BJ (cell line): ENCODE measurements around the gene RPL10A. TPM values are rescaled to one million over a fixed set of nuclear protein-coding genes. Genes with fewer than 3 reads are reported as not detected.

Experiments
- CTCF ChIA-PET: fragments of 350-600 bp; formaldehyde crosslinking; extraction: SDS; loops from one replicate; lab custom pipeline; 2021; ENCODE audit warnings: antibody characterized with exemption, inconsistent platforms; lab: Yijun Ruan, JAX
- POLR2A ChIA-PET: fragments of 300-600 bp; sonication (Branson Sonifier 250); formaldehyde crosslinking; extraction: SDS; loops from one replicate; lab custom pipeline; 2021; ENCODE audit warnings: antibody characterized with exemption; lab: Charles Lee
- DNase-seq: peaks from one replicate; pipeline ENCODE4 v3.0.0-alpha.2; 2011; ENCODE audit warnings: low read depth
- H3K27me3 ChIP-seq: 2 replicates; pipeline ENCODE4 v1.6.0; 2011; ENCODE audit warnings: low read length; ENCODE audit not compliant: control insufficient read depth, insufficient read depth
- H3K36me3 ChIP-seq: 2 replicates; pipeline ENCODE4 v1.5.1; 2011; ENCODE audit warnings: low read length; ENCODE audit not compliant: control insufficient read depth, insufficient read depth
- H3K4me3 ChIP-seq: 2 replicates; pipeline ENCODE4 v1.5.1; 2011; ENCODE audit warnings: low read depth, mild to moderate bottlenecking, control low read depth, low read length
- CTCF ChIP-seq: IDR thresholded peaks from 2 replicates; pipeline ENCODE4 v1.5.1; 2011; ENCODE audit warnings: low read depth, mild to moderate bottlenecking, control low read depth, inconsistent platforms, low read length, moderate library complexity; ENCODE audit not compliant: insufficient read depth
- polyA plus RNA-seq: library from polyadenylated mRNA; depleted of rRNA; stranded (reverse); fragments of >200 nt; gene quantifications from 2 replicates; pipeline ENCODE4 v1.2.3, GENCODE V29; 2011

RPL10A gene
- polyA plus RNA-seq, 1 experiment: 2,524 TPM

DNA sequence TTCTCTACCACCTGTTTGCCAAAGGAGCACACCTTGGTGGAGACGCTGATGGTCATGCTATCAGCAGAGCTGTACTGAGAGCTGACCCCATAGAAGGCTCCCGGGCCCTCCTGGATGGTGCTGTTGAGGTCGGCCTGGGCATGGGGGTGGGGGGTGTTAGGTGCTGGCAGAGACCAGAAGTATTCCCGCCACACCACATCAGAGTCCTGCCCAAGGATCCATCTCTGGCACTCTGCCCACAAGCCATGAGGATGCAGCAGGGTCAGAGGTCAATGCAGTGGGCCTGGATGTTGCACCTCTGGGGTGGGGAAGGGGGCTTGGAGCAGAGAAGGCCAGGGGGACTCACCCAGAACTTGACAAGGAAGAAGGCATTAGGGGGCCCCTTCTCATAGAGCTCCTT lies 7.4 kb downstream of the RPL10A start:
- POLR2A ChIA-PET: no interaction called here
- no peak for DNase-seq
- no peaks in the 10 kb centered on the region for H3K27me3 ChIP-seq
- CTCF ChIA-PET: no interaction called here
- TF ChIP-seq CTCF: no peak
- H3K36me3 ChIP-seq: peaks cover 35% of the 10 kb centered on the region
- H3K4me3 ChIP-seq: no peak overlapping the region

GRCh38 chr6:35476004-35476403 lies 7.8 kb downstream of the RPL10A start:
- ChIA-PET POLR2A (no interaction called here), CTCF (interaction anchor here (0.7 kb wide), 1 partner anchor 260 kb away, joined by 3 read pairs; no protein-coding TSS in a partner anchor)
- Histone ChIP-seq H3K36me3 (peaks cover 36% of the 10 kb centered on the region), H3K27me3 (no peaks in the 10 kb centered on the region), H3K4me3 (no peak overlapping the region)
- no peak for TF ChIP-seq CTCF
- no peak for DNase-seq

GRCh38 chr6:35477028-35477427 lies 8.8 kb downstream of the RPL10A start:
- Histone ChIP-seq H3K27me3 (no peaks in the 10 kb centered on the region), H3K4me3 (no peak overlapping the region), H3K36me3 (peaks cover 35% of the 10 kb centered on the region)
- TF ChIP-seq CTCF: no peak
- POLR2A ChIA-PET: no interaction called here
- CTCF ChIA-PET: no interaction called here
- no peak for DNase-seq

GRCh38 chr6:35477551-35478179 lies 9.5 kb downstream of the RPL10A start:
- TF ChIP-seq CTCF: no peak
- Histone ChIP-seq H3K4me3 (no peak overlapping the region), H3K27me3 (no peaks in the 10 kb centered on the region), H3K36me3 (peaks cover 39% of the 10 kb centered on the region)
- ChIA-PET CTCF (interaction anchor here (0.7 to 1.7 kb wide), 3 partner anchors 9 to 769 kb away, joined by 3 to 5 read pairs (median 3); partner anchors contain the start of gene RPL10A), POLR2A (no interaction called here)
- no peak for DNase-seq

DNA sequence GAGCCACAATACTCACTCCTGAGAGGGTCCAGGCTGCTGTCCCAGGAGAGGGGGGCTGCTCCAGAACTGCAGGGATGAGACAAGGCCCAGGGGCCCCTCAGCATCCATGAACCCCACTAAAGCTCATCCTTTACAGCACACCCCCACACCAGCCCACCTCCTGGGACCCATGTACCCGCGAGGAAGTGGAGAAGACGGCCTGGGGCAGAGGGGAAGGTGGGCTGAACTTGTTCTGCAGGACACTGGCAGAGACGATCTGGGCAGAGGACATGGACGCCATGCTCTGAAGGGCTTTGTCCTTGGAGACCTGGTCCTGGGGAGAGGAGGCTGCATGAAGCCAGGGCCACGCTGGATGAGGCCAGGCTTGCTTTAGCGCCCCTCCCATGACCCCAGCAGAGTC lies 10.1 kb downstream of the RPL10A start:
- DNase-seq: no peak
- peaks cover 39% of the 10 kb centered on the region for H3K36me3 ChIP-seq
- ChIA-PET CTCF (interaction anchor here (1.2 to 1.7 kb wide), 2 partner anchors 9 to 18 kb away, joined by 3 to 5 read pairs; partner anchors contain the start of gene RPL10A), POLR2A (no interaction called here)
- no peaks in the 10 kb centered on the region for H3K27me3 ChIP-seq
- no peak for TF ChIP-seq CTCF
- H3K4me3 ChIP-seq: no peak overlapping the region
